Endothelial cell of hepatic sinusoid (primary cell): ENCODE results near the gene LNPEP.
"Not testable (repeated sequence)": the region's sequence is repeated elsewhere in the genome, so short reads cannot be mapped to it uniquely, and the experiment has no call there.

Experiments used
- in situ Hi-C: cut with HindIII; loops from 2 replicates; pipeline ENCODE4 v1.10.0; 2017; ENCODE audit warnings: low sequenced_read_pairs

The LNPEP gene

GRCh38 chr5:97046270-97046982, 110.5 kb downstream of the LNPEP start:
- in situ Hi-C loops: loop anchor here (5.0 kb wide), 1 partner anchor 66 kb away; no protein-coding TSS in a partner anchor

GRCh38 chr5:97047076-97047475, 111.2 kb downstream of the LNPEP start:
- in situ Hi-C loops: loop anchor here (5.0 kb wide), 1 partner anchor 65 kb away; no protein-coding TSS in a partner anchor

GRCh38 chr5:97049175-97049574, 113.3 kb downstream of the LNPEP start:
- in situ Hi-C loops: loop anchor here (5.0 kb wide), 1 partner anchor 63 kb away; no protein-coding TSS in a partner anchor

GRCh38 chr5:97056263-97056662, 120.4 kb downstream of the LNPEP start:
- in situ Hi-C loops: no loop called here

- in situ Hi-C loops: no loop called here
These were observed 126.2 kb downstream of the LNPEP start for GRCh38 chr5:97062046-97062445.

- in situ Hi-C loops: no loop called here
These were observed 127.4 kb downstream of the LNPEP start for GRCh38 chr5:97063251-97063650.

- in situ Hi-C loops: no loop called here
These were observed 129.6 kb downstream of the LNPEP start for GRCh38 chr5:97065475-97065874.

- in situ Hi-C loops: no loop called here
These were observed 131.5 kb downstream of the LNPEP start for GRCh38 chr5:97067296-97067850.

GRCh38 chr5:97070234-97070633, 134.4 kb downstream of the LNPEP start:
- in situ Hi-C loops: no loop called here

GRCh38 chr5:97071101-97071500, 135.2 kb downstream of the LNPEP start:
- in situ Hi-C loops: no loop called here

GRCh38 chr5:97071993-97072392, 136.1 kb downstream of the LNPEP start:
- in situ Hi-C loops: no loop called here

GRCh38 chr5:97072696-97073095, 136.8 kb downstream of the LNPEP start:
- in situ Hi-C loops: no loop called here

- in situ Hi-C loops: no loop called here
These were observed 137.5 kb downstream of the LNPEP start for GRCh38 chr5:97073420-97073819.

- in situ Hi-C loops: no loop called here
These were observed 139.1 kb downstream of the LNPEP start for GRCh38 chr5:97074859-97075489.

- in situ Hi-C loops: no loop called here
These were observed 139.8 kb downstream of the LNPEP start for GRCh38 chr5:97075649-97076048.

GRCh38 chr5:97076098-97076497, 140.2 kb downstream of the LNPEP start:
- in situ Hi-C loops: no loop called here

GRCh38 chr5:97077246-97077645, 141.4 kb downstream of the LNPEP start:
- in situ Hi-C loops: no loop called here

GRCh38 chr5:97078958-97079743, 143.3 kb downstream of the LNPEP start:
- in situ Hi-C loops: no loop called here

- in situ Hi-C loops: not testable (repeated sequence)
These were observed 149.0 kb downstream of the LNPEP start for GRCh38 chr5:97084782-97085458.

GRCh38 chr5:97085459-97086181, 149.7 kb downstream of the LNPEP start:
- in situ Hi-C loops: no loop called here
